HepG2 (cell line): ENCODE results near the gene IFT22. TPM values are rescaled to one million over a fixed set of nuclear protein-coding genes. Genes with fewer than 3 reads are reported as not detected.
A peak's percentile ranks its signal among the peaks of the same experiment; 100 is the strongest.

Experiments used
- ATAC-seq: fragments of 200-7000 bp; cut with Tn5 transposase; 3 replicates; pipeline ENCODE4 v1.9.1; 2020; ENCODE audit warnings: mild to moderate bottlenecking, moderate library complexity
- BruUV-seq: library from RNA; stranded (reverse); fragments of 400-500 nt; replicated peaks from 2 replicates; lab custom pipeline; 2021; lab: Mats Ljungman, UMichigan
- CTCF ChIA-PET: fragments of 300-600 bp; formaldehyde crosslinking; extraction: SDS; loops from one replicate; lab custom pipeline; 2021; ENCODE audit warnings: low total read pairs, inconsistent platforms, low intra/inter-chr PET ratio; lab: Yijun Ruan, JAX
- POLR2A ChIA-PET: fragments of 350-600 bp; sonication (Branson Sonifier 250); formaldehyde crosslinking; loops from one replicate; lab custom pipeline; 2020; ENCODE audit warnings: antibody characterized with exemption, inconsistent platforms; lab: Yijun Ruan, JAX
- DNase-seq: peaks from one replicate; pipeline ENCODE4 v3.0.0-alpha.2; 2015; ENCODE audit warnings: low spot score
- FAIRE-seq: peaks from 3 replicates; lab custom pipeline; 2011; peaks lifted over from hg19 to GRCh38; lab: Jason Lieb, UNC
- H2AFZ ChIP-seq: one replicate; pipeline ENCODE4 v1.6.1; 2011; ENCODE audit warnings: low read length, inconsistent platforms
- H3K27ac ChIP-seq: fragments of 300-600 bp; 3 replicates; pipeline ENCODE4 v1.8.0; 2011; ENCODE audit warnings: mixed run types, mild to moderate bottlenecking, mixed read lengths, low read length, inconsistent platforms; ENCODE audit not compliant: insufficient read depth; ENCODE audit errors: extremely low read length
- H3K27me3 ChIP-seq, 2 experiments: fragments of 200-600 bp in 1 of 2; 2 replicates in 1 of 2; 3 replicates in 1 of 2; pipeline versions ENCODE4 v1.6.0 to v1.8.0; 2011; ENCODE audit warnings: low read length in 2 of 2, mild to moderate bottlenecking in 2 of 2, moderate library complexity in 2 of 2, inconsistent platforms in 1 of 2; ENCODE audit not compliant: insufficient read depth in 2 of 2, control insufficient read depth in 1 of 2
- H3K36me3 ChIP-seq, 2 experiments: fragments of 200-600 bp in 1 of 2; replicated peaks in 1 of 2; 2 replicates in 1 of 2; 3 replicates in 1 of 2; pipeline versions ENCODE4 v1.5.1 to v1.8.0; 2011; ENCODE audit warnings: low read length in 2 of 2, inconsistent platforms in 1 of 2; ENCODE audit not compliant: insufficient read depth in 2 of 2, control insufficient read depth in 1 of 2
- H3K4me1 ChIP-seq: 2 replicates; pipeline ENCODE4 v1.5.1; 2012; ENCODE audit warnings: low read length, inconsistent platforms; ENCODE audit not compliant: insufficient read depth
- H3K4me2 ChIP-seq: 2 replicates; pipeline ENCODE4 v1.6.0; 2011; ENCODE audit warnings: low read depth, low read length, inconsistent platforms
- H3K4me3 ChIP-seq, 3 experiments: fragments of 200-600 bp in 1 of 3; sonication (generic), shearing (Covaris generic) in 1 of 3; replicated peaks in 1 of 3; 2 replicates each; pipeline ENCODE4 v1.5.1; 2011 to 2016; ENCODE audit warnings: low read length in 3 of 3, inconsistent platforms in 2 of 3, low read depth in 2 of 3, mild to moderate bottlenecking in 2 of 3, control low read depth in 1 of 3, mixed read lengths in 1 of 3; ENCODE audit not compliant: insufficient read depth in 1 of 3
- H3K79me2 ChIP-seq: one replicate; pipeline ENCODE4 v1.6.1; 2011; ENCODE audit warnings: low read length, inconsistent platforms; ENCODE audit not compliant: insufficient read depth
- H3K9ac ChIP-seq: 2 replicates; pipeline ENCODE4 v1.6.0; 2011; ENCODE audit warnings: mild to moderate bottlenecking, low read depth, low read length, inconsistent platforms; ENCODE audit not compliant: insufficient read depth
- H3K9me3 ChIP-seq: 2 replicates; pipeline ENCODE4 v1.5.1; 2012; ENCODE audit warnings: mild to moderate bottlenecking, low read length
- H4K20me1 ChIP-seq: 2 replicates; pipeline ENCODE4 v1.6.0; 2011; ENCODE audit warnings: inconsistent platforms, mild to moderate bottlenecking, low read length, moderate library complexity; ENCODE audit not compliant: insufficient read depth
- CBX5 ChIP-seq: sonication (generic); formaldehyde crosslinking; IDR thresholded peaks from 2 replicates; pipeline ENCODE4 v1.4.0; 2020; ENCODE audit warnings: missing genetic modification reagents, borderline replicate concordance
- CSRNP1 ChIP-seq: sonication (generic); formaldehyde crosslinking; IDR thresholded peaks from 2 replicates; pipeline ENCODE4 v1.8.1; 2023; ENCODE audit warnings: mild to moderate bottlenecking, missing genetic modification reagents
- GZF1 ChIP-seq: sonication (generic); formaldehyde crosslinking; IDR thresholded peaks from 2 replicates; pipeline ENCODE4 v1.5.1; 2020; ENCODE audit warnings: mild to moderate bottlenecking, missing genetic modification reagents
- HOXA9 ChIP-seq: sonication (generic); formaldehyde crosslinking; IDR thresholded peaks from 2 replicates; pipeline ENCODE4 v1.8.1; 2022; ENCODE audit warnings: missing genetic modification reagents, mild to moderate bottlenecking, moderate library complexity, borderline replicate concordance
- MAZ ChIP-seq, 2 experiments: sonication (generic) in 1 of 2; formaldehyde crosslinking in 1 of 2; IDR thresholded peaks; 2 replicates each; pipeline versions ENCODE4 v1.5.0 to v1.6.1; 2012 to 2020; ENCODE audit warnings: low read depth in 2 of 2, mild to moderate bottlenecking in 2 of 2, borderline replicate concordance in 1 of 2, improper control_type of control experiment in 1 of 2, low read length in 1 of 2, missing genetic modification reagents in 1 of 2, moderate library complexity in 1 of 2
- NRL ChIP-seq: sonication (generic); formaldehyde crosslinking; IDR thresholded peaks from 2 replicates; pipeline ENCODE4 v1.5.0; 2020; ENCODE audit warnings: missing genetic modification reagents, mild to moderate bottlenecking, moderate library complexity, borderline replicate concordance
- PCBP2 ChIP-seq: fragments of 200-400 bp; formaldehyde crosslinking; optimal IDR thresholded peaks from 2 replicates; pipeline ENCODE3; 2018; ENCODE audit warnings: low read length, low read depth; ENCODE audit not compliant: poor library complexity, severe bottlenecking
- RBM22 ChIP-seq: fragments of 200-400 bp; formaldehyde crosslinking; optimal IDR thresholded peaks from 2 replicates; pipeline ENCODE3; 2017; ENCODE audit warnings: mild to moderate bottlenecking, low read length, moderate library complexity
- RXRA ChIP-seq: sonication (generic); formaldehyde crosslinking; IDR thresholded peaks from 2 replicates; pipeline ENCODE4 v1.5.1; 2020; ENCODE audit warnings: missing genetic modification reagents
- SP4 ChIP-seq: sonication (generic); formaldehyde crosslinking; IDR thresholded peaks from 2 replicates; pipeline ENCODE4 v1.8.1; 2023; ENCODE audit warnings: mild to moderate bottlenecking, missing genetic modification reagents
- TBX2 ChIP-seq: sonication (generic); formaldehyde crosslinking; IDR thresholded peaks from 2 replicates; pipeline ENCODE4 v1.5.0; 2020; ENCODE audit warnings: missing genetic modification reagents, mild to moderate bottlenecking, borderline replicate concordance
- TRIM24 ChIP-seq: sonication (generic); formaldehyde crosslinking; IDR thresholded peaks from 2 replicates; pipeline ENCODE4 v1.8.0; 2022; ENCODE audit warnings: mild to moderate bottlenecking, missing genetic modification reagents
- ZKSCAN1 ChIP-seq: fragments of 150-350 bp; IDR thresholded peaks from 2 replicates; pipeline ENCODE4 v1.6.1; 2014; ENCODE audit warnings: low read length
- ZNF260 ChIP-seq: sonication (generic); formaldehyde crosslinking; IDR thresholded peaks from 2 replicates; pipeline ENCODE4 v1.4.0; 2020; ENCODE audit warnings: missing genetic modification reagents, low read depth, mild to moderate bottlenecking, borderline replicate concordance
- ZNF543 ChIP-seq: sonication (generic); formaldehyde crosslinking; IDR thresholded peaks from 2 replicates; pipeline ENCODE4 v1.4.0; 2020; ENCODE audit warnings: mild to moderate bottlenecking, missing genetic modification reagents
- ZNF576 ChIP-seq: sonication (generic); formaldehyde crosslinking; IDR thresholded peaks from 2 replicates; pipeline ENCODE4 v1.4.0; 2020; ENCODE audit warnings: mild to moderate bottlenecking, missing genetic modification reagents
- ZNF644 ChIP-seq: IDR thresholded peaks from 2 replicates; pipeline ENCODE4 v1.6.1; 2016; ENCODE audit warnings: low read depth
- ZNF652 ChIP-seq: IDR thresholded peaks from 2 replicates; pipeline ENCODE4 v1.6.1; 2016; ENCODE audit warnings: low read depth, borderline replicate concordance
- WGBS: methylation state at CpG from one replicate; pipeline ENCODE4 v1.1.6; 2017; ENCODE audit warnings: low lambda C conversion rate; 5-methylcytosine and 5-hydroxymethylcytosine counted together
- in situ Hi-C: cut with HindIII; loops from 2 replicates; pipeline ENCODE4 v1.10.0; 2017; ENCODE audit warnings: low pct_unique_long_range_greater_than_20kb; ENCODE audit not compliant: extremely low pct_ligation_motif_present
- intact Hi-C: fragments of 100-400 bp; cut with micrococcal nuclease; formaldehyde crosslinking; loops from one replicate; pipeline ENCODE4 v1.10.0; 2022; ENCODE audit not compliant: unreplicated experiment
- polyA plus RNA-seq, 8 experiments: library from polyadenylated mRNA; depleted of rRNA in 3 of 8; stranded (reverse) in 7 of 8; unstranded in 1 of 8; fragments of >200 nt; fragmentation: Illumina TruSeq in 4 of 8; extraction: Trizol in 4 of 8; gene quantifications; 2 replicates each; pipeline versions ENCODE4 v1.2.1 to v1.2.3, GENCODE V29; 2011 to 2016; ENCODE audit warnings: low read depth in 4 of 8, missing spikeins in 1 of 8, mixed read lengths in 1 of 8; ENCODE audit not compliant: insufficient read depth in 1 of 8
- total RNA-seq, 5 experiments: library from RNA; depleted of rRNA; stranded (reverse); fragments of >200 nt; fragmentation: Illumina TruSeq; extraction: Trizol; gene quantifications; 2 replicates each; pipeline ENCODE4 v1.2.3, GENCODE V29; 2016; ENCODE audit warnings: low read depth in 1 of 5
- TF ChIP-seq, protein P1 (sequence below): sonication (generic); formaldehyde crosslinking; IDR thresholded peaks from 2 replicates; pipeline ENCODE4 v1.9.0; 2022; ENCODE audit warnings: missing genetic modification reagents, mild to moderate bottlenecking, borderline replicate concordance

Gene IFT22
- total and polyA plus RNA-seq, 2 of the 13 experiments (the other 11 are each of a cell fraction or from before 2014, with no cell fraction given), result 8.9 to 14.5 TPM

DNA sequence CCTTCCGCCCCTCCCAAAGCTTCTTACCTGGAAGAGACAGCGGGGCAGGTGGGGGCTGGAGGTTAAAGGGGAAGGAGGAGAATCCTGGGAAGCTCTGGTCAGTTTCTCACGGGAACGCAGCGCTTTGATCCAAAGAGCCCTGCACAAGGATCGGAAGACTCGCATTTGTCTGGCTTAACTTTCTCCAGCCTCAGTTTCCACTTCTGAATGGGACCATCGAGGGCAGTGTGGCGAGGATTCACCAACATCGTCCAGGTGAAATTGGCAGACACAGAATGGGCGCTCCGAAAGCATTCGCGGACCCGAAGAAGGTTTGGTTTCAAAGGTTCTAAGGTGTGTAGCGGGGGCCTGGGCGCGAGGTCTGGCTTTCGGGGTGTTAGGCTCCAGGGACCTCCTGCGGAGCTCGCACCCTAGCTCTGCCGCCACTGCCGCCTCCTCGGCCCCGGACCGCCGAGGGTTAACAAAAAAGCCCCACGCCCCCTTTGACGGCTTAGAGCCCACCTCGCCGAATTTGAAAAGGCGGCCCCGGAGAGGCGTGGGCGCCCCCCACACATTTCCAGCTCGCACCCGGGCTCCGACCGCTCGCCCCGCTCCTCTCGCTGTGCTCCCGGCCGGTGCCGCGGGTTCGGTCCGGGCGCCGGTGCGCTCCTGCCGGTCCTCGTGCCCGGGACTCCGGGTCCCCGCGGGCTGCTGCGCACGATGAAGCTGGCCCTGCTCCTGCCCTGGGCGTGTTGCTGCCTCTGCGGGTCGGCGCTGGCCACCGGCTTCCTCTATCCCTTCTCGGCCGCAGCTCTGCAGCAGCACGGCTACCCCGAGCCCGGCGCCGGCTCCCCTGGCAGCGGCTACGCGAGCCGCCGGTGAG lies 41.0 kb upstream of the IFT22 start, which contains the start of gene COL26A1:
TSS of gene COL26A1 (plus strand) at position 542 of the 862 bp plus-strand sequence. CDS start at position 700, 158 bp downstream.
- no peak for DNase-seq
- 7% methylated on average over 23 of the region's 76 CpGs for WGBS
- TF ChIP-seq ZNF543 (CRISPR knock-in tag) (no peak), PCBP2 (no peak), SP4 (CRISPR knock-in tag) (no peak), NRL (CRISPR knock-in tag) (0 out of 2 replicates have a peak, but pooled peaks have one; percentile 56), CBX5 (CRISPR knock-in tag) (no peak), RBM22 (no peak), ZNF652 (CRISPR knock-in tag) (peak; percentile 80), GZF1 (CRISPR knock-in tag) (no peak), RXRA (CRISPR knock-in tag) (no peak), ZNF576 (CRISPR knock-in tag) (no peak), ZNF644 (CRISPR knock-in tag) (no peak), CSRNP1 (CRISPR knock-in tag) (no peak; the same call in 1 of the 2 replicates), MAZ (IDR thresholded peaks at IDR 0.05; ENCODE audit: borderline replicate concordance, low read depth, low read length) (no peak), MAZ (CRISPR knock-in tag; IDR thresholded peaks at IDR 0.05; ENCODE audit: low read depth) (peak; percentile 40; the same call in 1 of the 2 replicates), TBX2 (CRISPR knock-in tag) (peak; percentile 27; the same call in 1 of the 2 replicates), HOXA9 (no peak), ZKSCAN1 (no peak), TRIM24 (CRISPR knock-in tag) (no peak), ZNF260 (no peak)
- TF ChIP-seq, protein P1, sequence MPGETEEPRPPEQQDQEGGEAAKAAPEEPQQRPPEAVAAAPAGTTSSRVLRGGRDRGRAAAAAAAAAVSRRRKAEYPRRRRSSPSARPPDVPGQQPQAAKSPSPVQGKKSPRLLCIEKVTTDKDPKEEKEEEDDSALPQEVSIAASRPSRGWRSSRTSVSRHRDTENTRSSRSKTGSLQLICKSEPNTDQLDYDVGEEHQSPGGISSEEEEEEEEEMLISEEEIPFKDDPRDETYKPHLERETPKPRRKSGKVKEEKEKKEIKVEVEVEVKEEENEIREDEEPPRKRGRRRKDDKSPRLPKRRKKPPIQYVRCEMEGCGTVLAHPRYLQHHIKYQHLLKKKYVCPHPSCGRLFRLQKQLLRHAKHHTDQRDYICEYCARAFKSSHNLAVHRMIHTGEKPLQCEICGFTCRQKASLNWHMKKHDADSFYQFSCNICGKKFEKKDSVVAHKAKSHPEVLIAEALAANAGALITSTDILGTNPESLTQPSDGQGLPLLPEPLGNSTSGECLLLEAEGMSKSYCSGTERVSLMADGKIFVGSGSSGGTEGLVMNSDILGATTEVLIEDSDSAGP (CRISPR knock-in tag), result peak; percentile 67; the same call in 1 of the 2 replicates

More for the DNA sequence above, 41.0 kb upstream of the IFT22 start, which contains the start of gene COL26A1:
- BruUV-seq, result TSS peak; percentile 68
- intact Hi-C loops, result no loop called here
- Histone ChIP-seq H3K4me3 (peak within 1 kb of the TSS; percentile 60 to 84 (median 75); a peak in 5 of 6 replicates), H4K20me1 (no peaks in the 10 kb centered on the region), H3K27me3 (peaks cover 1 to 5% of the 10 kb centered on the region in 2 experiments; a peak in 3 of 5 replicates), H3K79me2 (no peaks in the 10 kb centered on the region), H3K4me2 (peak within 1 kb of the TSS; percentile 87), H3K27ac (peak within 1 kb of the TSS; percentile 66), H3K36me3 (no peaks in the 10 kb centered on the region), H3K9ac (peak within 1 kb of the TSS; percentile 78), H3K9me3 (no peaks in the 10 kb centered on the region), H3K4me1 (peaks cover 24% of the 10 kb centered on the region), H2AFZ (no peak within 1 kb of the TSS)
- in situ Hi-C loops, result no loop called here
- ChIA-PET CTCF (no interaction called here), POLR2A (interaction anchor here (0.9 kb wide), 1 partner anchor 53 kb away, joined by 3 read pairs; no protein-coding TSS in a partner anchor)
- peak; percentile 89 for ATAC-seq
- no peak for FAIRE-seq
